ENCODE measurements around the gene ZNF562.

- no peak for TF ChIP-seq EP300 (IDR thresholded peaks at IDR 0.05)
- no peak for TF ChIP-seq POLR2A (IDR thresholded peaks at IDR 0.05)
- no peak for TF ChIP-seq CTCF (IDR thresholded peaks at IDR 0.05)
- no peak for TF ChIP-seq POLR2AphosphoS5 (IDR thresholded peaks at IDR 0.05)
Observed at GRCh38 chr19:9667898-9668297, 7.0 kb downstream of the ZNF562 start.

Measured in stomach (tissue), 4 donors.